ENCODE measurements around the gene ILRUN. TPM values are rescaled to one million over a fixed set of nuclear protein-coding genes. Genes with fewer than 3 reads are reported as not detected.
"Not testable (repeated sequence)": the region's sequence is repeated elsewhere in the genome, so short reads cannot be mapped to it uniquely, and the experiment has no call there.

Gene ILRUN
- total RNA-seq, 1 donor from 2014 or later = 58.9 TPM

DNA sequence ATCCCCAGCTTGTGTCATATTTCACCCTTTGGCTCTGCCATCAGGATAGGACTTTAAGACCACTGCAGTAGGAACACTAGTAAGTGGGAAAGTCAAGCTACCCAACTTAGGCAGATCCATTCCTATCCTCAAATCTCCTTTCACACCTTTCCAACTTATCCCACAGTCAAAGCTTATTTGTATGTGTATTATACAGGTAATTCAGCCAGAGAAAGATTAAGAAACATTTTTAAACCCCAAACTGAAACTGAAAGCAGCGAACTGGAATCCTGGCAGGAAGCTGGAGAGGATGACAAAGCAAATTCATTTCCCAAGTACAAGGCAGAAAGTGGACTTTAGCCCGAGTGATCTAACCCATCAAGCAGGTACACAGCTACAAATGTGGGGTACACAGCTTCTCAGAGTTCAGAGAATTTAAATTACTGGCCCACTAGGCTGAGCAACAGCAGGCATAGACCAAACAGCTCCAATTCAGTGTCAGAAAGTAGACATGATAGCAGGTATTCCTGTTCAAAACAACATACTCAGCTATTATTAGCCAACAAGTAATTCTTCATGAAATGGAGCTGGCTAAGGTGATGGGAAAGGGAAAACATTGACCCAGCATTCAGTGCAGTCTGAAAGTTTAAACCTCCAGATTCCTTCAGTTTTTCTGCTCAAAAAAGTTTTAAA lies 39.1 kb downstream of the ILRUN start:
- no peak for TF ChIP-seq CTCF (IDR thresholded peaks at IDR 0.05; ENCODE audit: unreplicated experiment)
- Mint-ChIP-seq H3K9me3 (ENCODE audit: unreplicated experiment) (no peaks in the 10 kb centered on the region), H3K27ac (ENCODE audit: unreplicated experiment) (peak overlapping the region; percentile 95), H3K27me3 (ENCODE audit: unreplicated experiment) (no peaks in the 10 kb centered on the region), H3K36me3 (ENCODE audit: low read depth, unreplicated experiment) (peaks cover 4% of the 10 kb centered on the region), H3K4me1 (ENCODE audit: unreplicated experiment) (peaks cover 19% of the 10 kb centered on the region), H3K4me3 (ENCODE audit: unreplicated experiment) (peak overlapping the region; percentile 64)
- peak; percentile 11 for DNase-seq (ENCODE audit: low spot score)

DNA sequence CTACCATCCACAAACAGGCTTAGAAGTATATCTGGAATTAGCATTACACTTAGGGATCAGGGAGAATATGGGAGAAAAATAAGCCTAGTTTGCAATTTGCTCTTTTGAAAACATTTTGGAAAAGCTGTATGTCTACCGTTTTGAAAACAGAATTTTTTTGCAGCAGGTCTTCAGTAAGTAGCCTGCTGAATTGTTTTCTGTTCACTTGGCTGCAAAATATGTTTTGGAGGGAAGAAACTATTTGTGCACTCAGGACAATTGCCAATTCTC lies 39.6 kb downstream of the ILRUN start:
- Mint-ChIP-seq H3K9me3 (ENCODE audit: unreplicated experiment) (no peaks in the 10 kb centered on the region), H3K4me3 (ENCODE audit: unreplicated experiment) (no peak overlapping the region), H3K27me3 (ENCODE audit: unreplicated experiment) (no peaks in the 10 kb centered on the region), H3K4me1 (ENCODE audit: unreplicated experiment) (peaks cover 19% of the 10 kb centered on the region), H3K36me3 (ENCODE audit: low read depth, unreplicated experiment) (peaks cover 4% of the 10 kb centered on the region), H3K27ac (ENCODE audit: unreplicated experiment) (peak overlapping the region; percentile 95)
- DNase-seq (ENCODE audit: low spot score) = no peak
- TF ChIP-seq CTCF (IDR thresholded peaks at IDR 0.05; ENCODE audit: unreplicated experiment) = no peak

GRCh38 chr6:34656378-34657036 lies 40.1 kb downstream of the ILRUN start:
- peak overlapping the region; percentile 95 for H3K27ac Mint-ChIP-seq (ENCODE audit: unreplicated experiment)
- H3K27me3 Mint-ChIP-seq (ENCODE audit: unreplicated experiment) = no peaks in the 10 kb centered on the region
- H3K4me3 Mint-ChIP-seq (ENCODE audit: unreplicated experiment) = no peak overlapping the region
- H3K4me1 Mint-ChIP-seq (ENCODE audit: unreplicated experiment) = peaks cover 19% of the 10 kb centered on the region
- peaks cover 4% of the 10 kb centered on the region for H3K36me3 Mint-ChIP-seq (ENCODE audit: low read depth, unreplicated experiment)
- no peak for TF ChIP-seq CTCF (IDR thresholded peaks at IDR 0.05; ENCODE audit: unreplicated experiment)
- no peak for DNase-seq (ENCODE audit: low spot score)
- H3K9me3 Mint-ChIP-seq (ENCODE audit: unreplicated experiment) = no peaks in the 10 kb centered on the region

GRCh38 chr6:34655876-34656377 lies 40.6 kb downstream of the ILRUN start:
- H3K36me3 Mint-ChIP-seq (ENCODE audit: low read depth, unreplicated experiment); H3K27me3 Mint-ChIP-seq (ENCODE audit: unreplicated experiment); DNase-seq (ENCODE audit: low spot score); H3K4me3 Mint-ChIP-seq (ENCODE audit: unreplicated experiment); H3K9me3 Mint-ChIP-seq (ENCODE audit: unreplicated experiment); H3K27ac Mint-ChIP-seq (ENCODE audit: unreplicated experiment): not testable (repeated sequence)
- H3K4me1 Mint-ChIP-seq (ENCODE audit: unreplicated experiment) = peaks cover 19% of the 10 kb centered on the region

DNA sequence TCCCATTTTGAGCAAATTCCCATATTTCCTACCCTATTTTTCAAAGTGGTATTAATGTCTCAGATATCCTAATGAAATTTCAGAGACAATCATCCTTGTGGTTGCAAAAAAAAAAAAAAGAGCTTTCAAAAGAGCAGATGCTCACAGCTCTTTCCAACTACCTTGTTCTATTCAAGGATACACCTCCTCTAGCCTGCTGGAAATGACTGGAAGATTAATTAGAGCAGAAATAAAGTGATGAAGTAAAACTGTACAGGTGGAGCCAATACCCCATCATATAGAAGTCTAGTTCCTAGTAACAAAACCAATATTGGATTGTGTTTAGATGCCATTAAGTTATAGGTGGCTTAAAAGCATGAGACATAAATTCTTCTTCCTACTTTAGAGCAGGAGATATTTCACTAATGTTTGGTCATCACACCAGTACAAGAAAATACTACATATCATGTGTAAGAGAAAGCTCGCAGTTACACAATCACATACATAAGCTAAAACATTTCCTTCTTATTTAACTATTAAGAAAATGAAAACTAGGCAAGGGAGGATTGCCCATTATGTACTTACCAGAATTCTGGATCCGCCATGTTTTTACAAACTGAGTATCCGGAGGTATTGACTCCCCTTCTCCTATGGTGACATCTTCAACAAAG lies 42.4 kb downstream of the ILRUN start:
- Mint-ChIP-seq H3K36me3 (ENCODE audit: low read depth, unreplicated experiment) (peaks cover 4% of the 10 kb centered on the region), H3K4me3 (ENCODE audit: unreplicated experiment) (no peak overlapping the region), H3K27ac (ENCODE audit: unreplicated experiment) (no peak overlapping the region), H3K4me1 (ENCODE audit: unreplicated experiment) (peaks cover 19% of the 10 kb centered on the region), H3K27me3 (ENCODE audit: unreplicated experiment) (no peaks in the 10 kb centered on the region), H3K9me3 (ENCODE audit: unreplicated experiment) (no peaks in the 10 kb centered on the region)
- TF ChIP-seq CTCF (IDR thresholded peaks at IDR 0.05; ENCODE audit: unreplicated experiment) = no peak
- no peak for DNase-seq (ENCODE audit: low spot score)
